Glutamatergic neuron (in vitro differentiated cells): ENCODE data around the gene MRPL53. TPM values are rescaled to one million over a fixed set of nuclear protein-coding genes. Genes with fewer than 3 reads are reported as not detected.

Experiments
- DNase-seq: peaks from one replicate; pipeline ENCODE4 v3.0.0; 2022
- H3K27ac Mint-ChIP-seq: one replicate; pipeline ENCODE4 v1.8.0; 2020; ENCODE audit warnings: mild to moderate bottlenecking, mixed read lengths, inconsistent platforms; ENCODE audit not compliant: unreplicated experiment
- H3K27me3 Mint-ChIP-seq: one replicate; pipeline ENCODE4 v1.8.0; 2020; ENCODE audit warnings: mild to moderate bottlenecking, moderate library complexity, mixed read lengths, inconsistent platforms; ENCODE audit not compliant: unreplicated experiment
- H3K36me3 Mint-ChIP-seq: one replicate; pipeline ENCODE4 v1.8.0; 2020; ENCODE audit warnings: mild to moderate bottlenecking, mixed read lengths, inconsistent platforms; ENCODE audit not compliant: unreplicated experiment
- H3K4me1 Mint-ChIP-seq: one replicate; pipeline ENCODE4 v1.8.0; 2020; ENCODE audit warnings: mild to moderate bottlenecking, low read depth, mixed read lengths, inconsistent platforms; ENCODE audit not compliant: unreplicated experiment
- H3K4me3 Mint-ChIP-seq: one replicate; pipeline ENCODE4 v1.8.0; 2020; ENCODE audit warnings: mild to moderate bottlenecking, mixed read lengths, inconsistent platforms; ENCODE audit not compliant: unreplicated experiment
- H3K9me3 Mint-ChIP-seq: one replicate; pipeline ENCODE4 v1.8.0; 2020; ENCODE audit warnings: mild to moderate bottlenecking, moderate library complexity, mixed read lengths, inconsistent platforms; ENCODE audit not compliant: unreplicated experiment
- total RNA-seq: library from RNA; stranded (reverse); fragmentation: NEBNext Ultra II Directional; extraction: Animal tissue kit (Norgen Biotek cat#: 25700); gene quantifications from one replicate; pipeline ENCODE4 v1.2.1, GENCODE V29; 2021; ENCODE audit not compliant: unreplicated experiment
- TF ChIP-seq, protein P1 (sequence below): fragments of 200-600 bp; sonication (generic); IDR thresholded peaks from one replicate; pipeline ENCODE4 v1.5.0; 2021; ENCODE audit not compliant: partially characterized antibody, unreplicated experiment

The MRPL53 gene
- total RNA-seq, 1 donor from 2014 or later, result 63.9 TPM

DNA sequence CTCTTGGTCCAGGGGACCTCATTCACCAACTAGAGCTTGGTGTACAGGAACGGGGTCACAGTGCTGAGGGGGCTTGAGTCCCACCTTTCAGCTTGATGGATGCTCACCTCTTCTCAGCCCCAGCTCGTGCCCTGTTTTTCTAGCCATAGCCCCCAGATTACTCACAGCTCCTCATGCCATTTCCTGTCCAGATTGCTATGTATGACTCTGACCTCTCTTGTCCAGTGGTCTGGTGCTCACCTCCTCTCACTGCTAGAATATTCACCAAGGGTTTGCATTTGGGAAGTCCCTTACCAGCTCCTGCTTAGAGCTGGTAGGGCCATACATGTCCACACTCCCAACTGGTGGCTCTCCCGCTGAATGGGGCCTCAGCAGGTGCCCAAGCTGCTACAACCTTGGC, 21.1 kb upstream of the MRPL53 start:
- peaks cover 2% of the 10 kb centered on the region for H3K9me3 Mint-ChIP-seq
- no peak overlapping the region for H3K27ac Mint-ChIP-seq
- H3K4me1 Mint-ChIP-seq, result peaks cover 4% of the 10 kb centered on the region
- H3K4me3 Mint-ChIP-seq, result no peak overlapping the region
- peaks cover 8% of the 10 kb centered on the region for H3K36me3 Mint-ChIP-seq
- DNase-seq, result no peak
- TF ChIP-seq, protein P1, sequence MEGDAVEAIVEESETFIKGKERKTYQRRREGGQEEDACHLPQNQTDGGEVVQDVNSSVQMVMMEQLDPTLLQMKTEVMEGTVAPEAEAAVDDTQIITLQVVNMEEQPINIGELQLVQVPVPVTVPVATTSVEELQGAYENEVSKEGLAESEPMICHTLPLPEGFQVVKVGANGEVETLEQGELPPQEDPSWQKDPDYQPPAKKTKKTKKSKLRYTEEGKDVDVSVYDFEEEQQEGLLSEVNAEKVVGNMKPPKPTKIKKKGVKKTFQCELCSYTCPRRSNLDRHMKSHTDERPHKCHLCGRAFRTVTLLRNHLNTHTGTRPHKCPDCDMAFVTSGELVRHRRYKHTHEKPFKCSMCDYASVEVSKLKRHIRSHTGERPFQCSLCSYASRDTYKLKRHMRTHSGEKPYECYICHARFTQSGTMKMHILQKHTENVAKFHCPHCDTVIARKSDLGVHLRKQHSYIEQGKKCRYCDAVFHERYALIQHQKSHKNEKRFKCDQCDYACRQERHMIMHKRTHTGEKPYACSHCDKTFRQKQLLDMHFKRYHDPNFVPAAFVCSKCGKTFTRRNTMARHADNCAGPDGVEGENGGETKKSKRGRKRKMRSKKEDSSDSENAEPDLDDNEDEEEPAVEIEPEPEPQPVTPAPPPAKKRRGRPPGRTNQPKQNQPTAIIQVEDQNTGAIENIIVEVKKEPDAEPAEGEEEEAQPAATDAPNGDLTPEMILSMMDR, result no peak
- peaks cover 9% of the 10 kb centered on the region for H3K27me3 Mint-ChIP-seq

DNA sequence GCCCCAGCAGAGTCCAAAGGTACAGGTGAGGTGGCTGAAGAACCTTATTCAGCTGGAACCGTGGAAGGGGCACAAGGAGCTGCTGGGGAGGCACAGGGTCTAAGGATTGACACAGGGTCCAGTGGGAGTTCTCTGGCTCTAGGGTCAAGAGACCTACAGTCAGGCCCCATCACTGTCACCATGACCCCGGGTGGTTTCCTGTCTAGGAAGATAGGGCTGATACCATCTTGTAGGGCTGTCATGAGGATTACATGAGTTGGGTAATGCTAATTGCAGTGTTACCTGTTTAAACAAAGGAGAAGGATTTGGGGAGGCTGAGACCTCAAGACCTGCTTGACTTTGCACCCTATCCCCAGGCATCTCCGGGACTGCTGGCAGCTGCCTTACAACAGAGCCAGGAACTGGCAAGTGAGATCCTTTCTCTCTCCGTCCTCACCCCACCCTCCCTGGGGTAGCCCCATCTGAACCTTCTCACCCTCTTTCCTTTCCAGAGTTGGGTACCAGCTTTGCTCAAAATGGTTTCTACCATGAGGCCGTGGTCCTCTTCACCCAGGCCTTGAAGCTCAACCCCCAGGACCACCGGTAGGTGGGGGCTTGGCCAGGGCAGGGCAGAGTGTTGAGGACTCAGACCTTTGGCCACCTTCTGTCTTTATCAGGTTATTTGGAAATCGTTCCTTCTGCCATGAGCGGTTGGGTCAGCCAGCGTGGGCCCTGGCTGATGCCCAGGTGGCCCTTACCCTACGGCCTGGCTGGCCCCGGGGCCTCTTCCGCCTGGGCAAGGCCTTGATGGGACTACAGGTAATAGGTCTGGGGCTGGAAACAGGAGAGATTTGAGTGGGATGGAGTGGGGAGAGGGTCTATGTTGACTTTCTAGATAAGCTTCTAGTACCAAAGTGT, 19.4 kb upstream of the MRPL53 start:
- TF ChIP-seq, protein P1, result no peak
- Mint-ChIP-seq H3K27me3 (peaks cover 2% of the 10 kb centered on the region), H3K36me3 (peaks cover 8% of the 10 kb centered on the region), H3K9me3 (peaks cover 2% of the 10 kb centered on the region), H3K4me3 (no peak overlapping the region), H3K4me1 (no peaks in the 10 kb centered on the region), H3K27ac (no peak overlapping the region)
- DNase-seq, result no peak

DNA sequence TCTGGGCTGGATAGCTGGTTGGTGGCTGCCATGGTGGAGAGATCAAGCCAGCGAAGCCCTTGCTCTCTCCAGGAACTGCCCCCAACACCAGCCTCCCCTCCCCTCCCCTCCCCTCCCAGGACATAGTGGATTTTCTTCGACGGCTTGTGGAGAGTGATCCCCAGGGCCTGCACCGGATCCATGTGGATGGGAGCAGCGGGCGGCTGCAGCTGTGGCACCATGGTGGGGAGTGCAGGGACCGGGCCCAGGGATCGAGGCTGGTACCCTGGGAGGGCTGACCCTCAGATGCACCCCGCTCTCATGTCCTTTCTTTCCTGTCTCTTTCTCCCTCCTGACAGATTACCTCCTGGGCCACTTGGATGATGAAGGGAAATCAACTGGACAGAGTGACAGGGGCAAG, 17.4 kb upstream of the MRPL53 start:
- H3K4me1 Mint-ChIP-seq, result no peaks in the 10 kb centered on the region
- DNase-seq, result no peak
- no peak overlapping the region for H3K4me3 Mint-ChIP-seq
- H3K9me3 Mint-ChIP-seq, result peaks cover 2% of the 10 kb centered on the region
- no peaks in the 10 kb centered on the region for H3K36me3 Mint-ChIP-seq
- no peak overlapping the region for H3K27ac Mint-ChIP-seq
- TF ChIP-seq, protein P1, result no peak
- H3K27me3 Mint-ChIP-seq, result peaks cover 5% of the 10 kb centered on the region

DNA sequence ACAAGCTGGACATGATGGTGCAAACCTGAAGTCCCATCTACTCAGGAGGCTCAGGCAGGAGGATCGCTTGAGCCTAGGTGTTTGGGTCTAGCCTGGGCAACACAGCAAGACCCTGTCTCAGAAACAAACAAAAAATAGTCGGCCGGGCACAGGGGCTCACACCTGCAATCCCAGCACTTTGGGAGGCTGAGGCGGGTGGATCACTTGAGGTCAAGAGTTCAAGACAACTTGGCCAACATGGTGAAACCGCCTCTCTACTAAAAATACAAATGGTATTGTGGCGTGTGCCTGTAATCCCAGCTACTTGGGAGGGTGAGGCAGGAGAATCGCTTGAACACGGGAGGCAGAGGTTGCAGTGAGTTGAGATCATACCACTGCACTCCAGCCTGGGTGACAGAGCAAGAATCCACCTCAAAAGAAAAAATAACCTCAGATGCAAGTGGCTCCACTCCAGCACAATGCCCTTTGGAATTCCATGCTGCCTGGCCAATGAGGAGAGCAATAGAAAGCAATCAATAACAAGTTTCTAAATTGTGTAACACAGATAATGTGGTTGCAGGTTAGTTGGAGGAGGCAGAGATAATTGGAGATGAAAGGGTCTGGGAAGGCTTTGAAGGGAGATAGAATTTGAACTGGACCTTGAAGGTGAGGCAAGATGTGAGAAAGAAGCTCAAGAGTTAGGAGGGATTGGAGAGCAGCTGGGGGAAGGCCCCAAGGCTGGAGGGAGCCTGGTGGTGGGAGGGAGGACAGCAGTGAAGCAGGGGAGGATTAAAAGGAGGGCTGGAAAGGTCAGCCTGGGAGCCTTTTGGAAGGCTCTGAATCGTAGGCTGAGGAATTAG, 16.4 kb upstream of the MRPL53 start:
- no peak overlapping the region for H3K27ac Mint-ChIP-seq
- H3K9me3 Mint-ChIP-seq, result peaks cover 1% of the 10 kb centered on the region
- no peaks in the 10 kb centered on the region for H3K36me3 Mint-ChIP-seq
- DNase-seq, result no peak
- TF ChIP-seq, protein P1, result no peak
- H3K4me1 Mint-ChIP-seq, result no peaks in the 10 kb centered on the region
- H3K4me3 Mint-ChIP-seq, result peak overlapping the region; percentile 53
- peaks cover 5% of the 10 kb centered on the region for H3K27me3 Mint-ChIP-seq
